Motor neuron (in vitro differentiated cells): ENCODE results near the gene TWIST1. TPM values are rescaled to one million over a fixed set of nuclear protein-coding genes. Genes with fewer than 3 reads are reported as not detected.

ENCODE experiments used
- ATAC-seq, 8 experiments: fragments of 200-7000 bp; cut with Tn5 transposase; replicated peaks in 6 of 8; 2 replicates each; pipeline ENCODE4 v1.8.0; 2021; ENCODE audit warnings: mild to moderate bottlenecking in 8 of 8, moderate library complexity in 8 of 8
- H3K27ac ChIP-seq, 2 donors: fragments of 250-450 bp; sonication (Bioruptor Pico); 2 replicates each; pipeline ENCODE4 v1.9.0; 2021; ENCODE audit warnings: antibody characterized with exemption in 2 of 2, mild to moderate bottlenecking in 2 of 2, moderate library complexity in 1 of 2
- H3K4me1 ChIP-seq, 2 donors: fragments of 250-450 bp; sonication (Bioruptor Pico); replicated peaks in 1 of 2; 2 replicates each; pipeline ENCODE4 v1.6.1; 2021; ENCODE audit warnings: antibody characterized with exemption in 2 of 2, mild to moderate bottlenecking in 2 of 2, moderate library complexity in 1 of 2
- H3K4me3 ChIP-seq, 5 donors: fragments of 250-450 bp; sonication (Bioruptor Pico); 2 replicates each; pipeline ENCODE4 v1.9.0; 2021; ENCODE audit warnings: antibody characterized with exemption in 5 of 5, mild to moderate bottlenecking in 5 of 5, moderate library complexity in 4 of 5
- WGBS, 10 experiments: fragments of 450-650 bp; shearing (Covaris generic); methylation state at CpG; one replicate each; pipeline ENCODE4 v1.0.0; 2022; 5-methylcytosine and 5-hydroxymethylcytosine counted together
- in situ Hi-C, 9 experiments: fragments of 400-800 bp; cut with MboI; loops; one replicate each; pipeline ENCODE4 v1.15.0; 2021; ENCODE audit warnings: low sequenced_read_pairs in 9 of 9, low pct_unique_long_range_greater_than_20kb in 2 of 9; ENCODE audit not compliant: unreplicated experiment in 9 of 9
- total RNA-seq, 8 experiments: library from RNA; unstranded; fragments of 300-600 nt; gene quantifications; 2 replicates each; pipeline versions ENCODE4 v1.2.3 to v1.2.4, GENCODE V29; 2022

Gene TWIST1
- total RNA-seq, 8 experiments from 2014 or later, result 0.60 to 327 (median 13.8) TPM

GRCh38 chr7:19099924-19100323 is 17.5 kb downstream of the TWIST1 start:
- Histone ChIP-seq H3K4me3 (no peak overlapping the region), H3K4me1 (no peaks in the 10 kb centered on the region), H3K27ac (no peak overlapping the region)
- ATAC-seq, result peak in 1 of 8 experiments; percentile 26
- in situ Hi-C loops, result loop anchor here in 4 of 9 experiments (25.0 kb wide), 4 partner anchors 337 to 738 kb away; no protein-coding TSS in a partner anchor
- WGBS, 10 experiments, result 0 to 100% (median 73%) methylated on average over 1 to 2 of the region's 2 CpGs; no CpG with 5 or more reads in 2 of the 10 experiments

- no peak overlapping the region for H3K27ac ChIP-seq
- no peaks in the 10 kb centered on the region for H3K4me1 ChIP-seq
- H3K4me3 ChIP-seq, result no peak overlapping the region
- WGBS, 10 experiments, result 0 to 94% (median 79%) methylated on average over 1 to 3 of the region's 3 CpGs
- no peak for ATAC-seq
- in situ Hi-C loops, result no loop called here
Observed at GRCh38 chr7:19099194-19099593, 18.2 kb downstream of the TWIST1 start.

- WGBS, 10 experiments, result 20 to 100% (median 90%) methylated on average over 1 of the region's 1 CpG; no CpG with 5 or more reads in 2 of the 10 experiments
- in situ Hi-C loops, result no loop called here
Observed at GRCh38 chr7:19098510-19098909, 18.9 kb downstream of the TWIST1 start.

DNA sequence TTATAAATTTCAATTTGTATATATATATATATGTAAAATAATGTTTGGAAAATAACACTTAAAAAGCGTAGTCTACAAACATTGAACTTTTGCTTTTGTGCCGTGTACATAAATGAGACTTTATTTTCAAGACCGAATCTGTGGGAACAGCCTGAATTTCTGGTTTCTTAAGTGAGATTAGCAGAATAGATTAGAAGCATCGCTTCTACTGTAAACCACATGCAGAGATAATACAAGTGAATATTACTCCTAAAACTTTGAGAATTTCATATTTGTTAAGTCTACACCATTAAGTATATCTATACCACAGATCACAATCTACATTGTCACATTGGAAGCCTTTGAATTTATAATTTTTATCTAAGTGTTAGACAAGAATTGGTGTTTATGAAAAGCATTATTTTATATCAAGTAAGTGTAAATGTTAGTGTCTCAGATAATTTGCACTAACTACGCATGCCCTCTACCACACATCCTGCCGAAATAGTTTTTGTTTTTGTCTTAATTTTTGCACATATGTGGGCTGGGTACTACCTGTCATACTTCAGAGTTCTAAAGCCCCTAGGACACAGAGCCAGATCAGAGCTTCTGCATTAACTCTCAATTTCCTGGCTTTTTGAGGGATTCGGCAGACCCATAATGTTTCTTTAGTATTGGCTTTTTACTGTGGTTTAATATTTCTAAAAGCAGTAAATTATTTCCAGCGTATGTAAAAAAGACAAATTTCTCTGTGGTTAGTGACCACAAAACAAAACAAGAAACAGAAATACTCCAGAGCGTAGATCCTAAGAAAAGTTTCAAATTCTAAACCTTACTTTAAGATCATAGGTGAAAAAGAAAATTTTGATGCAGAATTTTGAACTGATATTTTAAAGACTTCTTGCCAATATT is 20.0 kb downstream of the TWIST1 start:
- in situ Hi-C loops, result no loop called here
- ATAC-seq, result peak in 3 of 8 experiments; percentile 14 to 47 (median 34)
- Histone ChIP-seq H3K4me3 (no peak overlapping the region), H3K27ac (no peak overlapping the region), H3K4me1 (no peaks in the 10 kb centered on the region)
- WGBS, 10 experiments, result 0 to 100% (median 89%) methylated on average over 2 to 9 of the region's 9 CpGs

More at GRCh38 chr7:19098510-19098909, 18.9 kb downstream of the TWIST1 start:
- ATAC-seq, result no peak
- Histone ChIP-seq H3K27ac (no peak overlapping the region), H3K4me3 (no peak overlapping the region), H3K4me1 (no peaks in the 10 kb centered on the region)

GRCh38 chr7:19095353-19095860 is 22.0 kb downstream of the TWIST1 start:
- H3K4me1 ChIP-seq, result no peaks in the 10 kb centered on the region
- H3K4me3 ChIP-seq, result no peak overlapping the region
- in situ Hi-C loops, result no loop called here
- 0 to 89% (median 64%) methylated on average over 1 to 5 of the region's 5 CpGs; no CpG with 5 or more reads in 1 of the 10 experiments for WGBS, 10 experiments
- ATAC-seq, result peak in 1 of 8 experiments; percentile 26
- H3K27ac ChIP-seq, result no peak overlapping the region

- no peak overlapping the region for H3K27ac ChIP-seq
- in situ Hi-C loops, result no loop called here
- no peaks in the 10 kb centered on the region for H3K4me1 ChIP-seq
- H3K4me3 ChIP-seq, result no peak overlapping the region
- no peak for ATAC-seq
- 42 to 86% (median 56%) methylated on average over 1 to 3 of the region's 3 CpGs for WGBS, 10 experiments
Observed at GRCh38 chr7:19094598-19095352, 22.7 kb downstream of the TWIST1 start.

DNA sequence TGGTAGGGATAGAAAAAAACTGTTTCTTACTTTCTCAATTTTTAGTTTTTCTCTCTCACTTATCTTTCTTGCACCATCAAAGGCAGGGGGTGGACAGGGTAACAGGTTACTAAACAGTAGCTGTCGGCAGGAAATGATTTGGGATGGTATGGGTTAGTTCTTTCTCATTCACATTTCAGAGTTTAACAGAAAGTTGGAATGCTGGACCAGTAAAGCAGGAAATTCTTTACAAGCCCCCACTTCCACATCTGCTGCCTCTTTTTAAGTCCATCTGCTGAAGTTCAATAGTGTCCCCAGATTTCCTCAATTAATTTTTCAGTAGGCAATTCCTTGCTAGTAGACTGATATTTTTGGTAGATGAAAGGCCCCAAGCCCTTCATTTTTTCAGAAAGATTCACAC is 23.3 kb downstream of the TWIST1 start:
- ATAC-seq, result no peak
- Histone ChIP-seq H3K27ac (no peak overlapping the region), H3K4me1 (no peaks in the 10 kb centered on the region), H3K4me3 (no peak overlapping the region)
- WGBS, 10 experiments, result 60 to 100% (median 82%) methylated on average over 1 of the region's 1 CpG; no CpG with 5 or more reads in 2 of the 10 experiments
- in situ Hi-C loops, result no loop called here

- H3K4me1 ChIP-seq, result no peaks in the 10 kb centered on the region
- H3K4me3 ChIP-seq, result no peak overlapping the region
- no peak overlapping the region for H3K27ac ChIP-seq
- WGBS, 10 experiments, result 0 to 89% (median 81%) methylated on average over 2 to 6 of the region's 6 CpGs
- in situ Hi-C loops, result no loop called here
- peak in 3 of 8 experiments; percentile 40 to 76 (median 50) for ATAC-seq
Observed at GRCh38 chr7:19091550-19092200, 25.8 kb downstream of the TWIST1 start.

DNA sequence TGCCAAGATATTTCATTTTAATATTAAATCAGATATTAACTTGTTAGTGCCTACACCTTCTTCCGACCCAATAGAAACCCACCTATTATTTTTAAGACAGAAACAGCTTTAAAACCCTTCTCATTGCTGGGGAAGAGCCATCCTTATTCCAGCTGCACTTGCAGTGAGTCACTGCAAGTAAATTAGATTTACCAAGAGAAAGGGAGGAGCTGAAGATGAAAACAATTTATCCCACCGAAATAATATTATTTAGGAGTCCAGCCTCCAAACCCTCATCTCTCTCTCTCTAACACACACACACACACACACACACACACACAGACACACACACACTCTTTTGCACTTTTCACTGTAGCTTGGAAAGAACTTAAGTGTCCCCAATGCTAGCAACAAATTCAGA is 26.9 kb downstream of the TWIST1 start:
- ATAC-seq, result peak in 2 of 8 experiments; percentile 33 to 69
- 0 to 100% (median 91%) methylated on average over 1 to 2 of the region's 2 CpGs; no CpG with 5 or more reads in 1 of the 10 experiments for WGBS, 10 experiments
- Histone ChIP-seq H3K4me1 (no peaks in the 10 kb centered on the region), H3K27ac (no peak overlapping the region), H3K4me3 (no peak overlapping the region)
- in situ Hi-C loops, result no loop called here

DNA sequence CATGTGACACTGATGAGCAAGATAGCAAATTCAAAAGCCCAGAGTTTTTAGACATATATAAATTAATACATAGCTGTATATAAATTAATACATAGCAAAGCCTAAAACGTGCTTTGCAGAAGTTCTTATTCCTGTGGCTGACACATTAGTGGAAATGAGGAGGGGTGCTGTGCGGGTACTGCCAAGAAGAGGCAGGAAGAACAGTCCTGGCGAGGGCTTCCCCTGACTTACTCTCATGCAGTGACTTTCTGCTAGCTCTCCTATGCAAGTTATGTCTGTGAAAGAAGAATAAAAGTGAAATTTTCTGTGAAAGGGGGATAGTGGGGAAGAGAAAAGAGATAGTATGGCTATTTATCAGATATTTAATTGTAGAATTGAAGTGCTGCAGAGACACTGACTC is 27.6 kb downstream of the TWIST1 start:
- ATAC-seq, result no peak
- 19 to 80% (median 66%) methylated on average over 1 to 3 of the region's 3 CpGs; no CpG with 5 or more reads in 2 of the 10 experiments for WGBS, 10 experiments
- H3K4me1 ChIP-seq, result no peaks in the 10 kb centered on the region
- no peak overlapping the region for H3K4me3 ChIP-seq
- in situ Hi-C loops, result no loop called here
- H3K27ac ChIP-seq, result no peak overlapping the region

DNA sequence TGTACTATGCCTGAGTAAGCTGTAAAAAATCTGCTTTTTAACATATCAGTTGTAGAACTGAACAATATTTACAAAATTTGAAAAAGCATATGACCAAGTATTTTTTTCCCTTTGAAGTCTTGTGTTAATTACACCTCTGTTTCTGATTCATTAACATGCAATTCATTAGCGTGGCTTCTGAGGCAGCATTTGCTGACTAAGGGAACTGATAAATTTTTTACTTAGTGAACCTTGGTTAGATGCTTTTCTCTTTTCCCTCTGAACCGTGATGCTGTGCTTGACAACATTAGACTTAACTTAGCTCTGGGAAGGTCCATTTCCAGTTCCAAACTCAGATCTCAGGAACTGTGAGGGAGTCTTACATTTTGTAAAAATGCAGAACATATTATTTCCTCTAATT is 28.1 kb downstream of the TWIST1 start:
- in situ Hi-C loops, result no loop called here
- no peak overlapping the region for H3K27ac ChIP-seq
- ATAC-seq, result no peak
- H3K4me3 ChIP-seq, result no peak overlapping the region
- WGBS, 10 experiments, result 0 to 80% (median 44%) methylated on average over 1 to 2 of the region's 2 CpGs; no CpG with 5 or more reads in 2 of the 10 experiments
- no peaks in the 10 kb centered on the region for H3K4me1 ChIP-seq

- peak in 4 of 8 experiments; percentile 22 to 98 (median 95) for ATAC-seq
- in situ Hi-C loops, result no loop called here
- Histone ChIP-seq H3K4me3 (no peak overlapping the region), H3K4me1 (peaks cover 0 to 3% of the 10 kb centered on the region in 2 donors), H3K27ac (no peak overlapping the region)
- 0% methylated on average over 1 of the region's 1 CpG; no CpG with 5 or more reads in 5 of the 10 experiments for WGBS, 10 experiments
Observed at GRCh38 chr7:19080093-19080492, 37.3 kb downstream of the TWIST1 start.
